ENCODE results near the gene LAMB1.
"Not testable (repeated sequence)": the region's sequence is repeated elsewhere in the genome, so short reads cannot be mapped to it uniquely, and the experiment has no call there.

Gene LAMB1

GRCh38 chr7:107911981-107912380, 91.0 kb downstream of the LAMB1 start:
- no peak for DNase-seq

GRCh38 chr7:107909445-107909844, 93.5 kb downstream of the LAMB1 start:
- no peak for DNase-seq

GRCh38 chr7:107907790-107908189, 95.2 kb downstream of the LAMB1 start:
- DNase-seq: no peak

- DNase-seq: no peak
These were observed 100.6 kb downstream of the LAMB1 start for GRCh38 chr7:107902381-107902780.

- no peak for DNase-seq
These were observed 102.4 kb downstream of the LAMB1 start for GRCh38 chr7:107900496-107901015.

- DNase-seq: no peak
These were observed 103.9 kb downstream of the LAMB1 start for GRCh38 chr7:107898997-107899594.

GRCh38 chr7:107892367-107892741, 110.6 kb downstream of the LAMB1 start:
- DNase-seq: not testable (repeated sequence)

GRCh38 chr7:107891636-107892366, 111.2 kb downstream of the LAMB1 start:
- no peak for DNase-seq

- DNase-seq: peak; percentile 75
These were observed 111.9 kb downstream of the LAMB1 start, which contains the start of gene DLD for GRCh38 chr7:107890962-107891635. Gene DLD, plus strand, starts transcription at chr7:107891183. Its CDS starts 68 bp downstream, at chr7:107891251.

GRCh38 chr7:107890493-107890961, 112.4 kb downstream of the LAMB1 start:
- peak; percentile 75 for DNase-seq

GRCh38 chr7:107889992-107890391, 113.0 kb downstream of the LAMB1 start:
- no peak for DNase-seq

GRCh38 chr7:107887827-107888226, 115.1 kb downstream of the LAMB1 start:
- not testable (repeated sequence) for DNase-seq

GRCh38 chr7:107884066-107884818, 118.7 kb downstream of the LAMB1 start:
- no peak for DNase-seq

- no peak for DNase-seq
These were observed 120.2 kb downstream of the LAMB1 start for GRCh38 chr7:107882766-107883165.

GRCh38 chr7:107879400-107880035, 123.4 kb downstream of the LAMB1 start:
- peak; percentile 33 for DNase-seq

GRCh38 chr7:107878636-107879035, 124.3 kb downstream of the LAMB1 start:
- no peak for DNase-seq

GRCh38 chr7:107877731-107878382, 125.1 kb downstream of the LAMB1 start:
- DNase-seq: no peak

- no peak for DNase-seq
These were observed 126.0 kb downstream of the LAMB1 start for GRCh38 chr7:107876916-107877315.

- DNase-seq: no peak
These were observed 128.1 kb downstream of the LAMB1 start for GRCh38 chr7:107874605-107875446.

GRCh38 chr7:107874111-107874510, 128.8 kb downstream of the LAMB1 start:
- no peak for DNase-seq
